Transverse colon (tissue), 4 donors: Measurements from ENCODE around the gene PHF12. TPM values are rescaled to one million over a fixed set of nuclear protein-coding genes. Genes with fewer than 3 reads are reported as not detected.

ENCODE experiments used
- DNase-seq: peaks from one replicate; pipeline ENCODE4 v3.0.0-alpha.2; 2019
- H3K27ac ChIP-seq, 4 donors: fragments of 200-600 bp; sonication (generic); 2 replicates each; pipeline ENCODE4 v1.5.1; 2016 to 2018; ENCODE audit warnings: inconsistent platforms in 4 of 4
- H3K27me3 ChIP-seq: fragments of 200-600 bp; sonication (generic); 2 replicates; pipeline ENCODE4 v1.5.1; 2017; ENCODE audit warnings: inconsistent platforms
- H3K36me3 ChIP-seq, 4 donors: fragments of 200-600 bp; sonication (generic); 2 replicates each; pipeline ENCODE4 v1.5.1; 2017 to 2019; ENCODE audit warnings: inconsistent platforms in 4 of 4
- H3K4me1 ChIP-seq, 4 donors: fragments of 200-600 bp; sonication (generic); 2 replicates each; pipeline ENCODE4 v1.5.1; 2017 to 2020; ENCODE audit warnings: inconsistent platforms in 4 of 4
- H3K4me3 ChIP-seq, 4 donors: fragments of 200-600 bp; sonication (generic); 1 replicate in 1 of 4; 2 replicates in 3 of 4; pipeline versions ENCODE4 v1.5.1 to v1.6.1; 2017 to 2019; ENCODE audit warnings: inconsistent platforms in 4 of 4
- H3K9me3 ChIP-seq, 2 donors: fragments of 200-600 bp; sonication (generic); 2 replicates each; pipeline ENCODE4 v1.5.1; 2017 to 2019; ENCODE audit warnings: inconsistent platforms in 2 of 2
- CTCF ChIP-seq, 5 experiments: fragments of 200-600 bp in 3 of 5; fragments of 450-650 bp in 2 of 5; sonication (generic) in 3 of 5; IDR thresholded peaks; 1 replicate in 2 of 5; 2 replicates in 3 of 5; pipeline ENCODE4 v1.5.1; 2016 to 2017; ENCODE audit warnings: antibody characterized with exemption in 5 of 5, inconsistent platforms in 3 of 5, mild to moderate bottlenecking in 2 of 5, moderate library complexity in 1 of 5
- EP300 ChIP-seq: sonication (generic); formaldehyde crosslinking; IDR thresholded peaks from one replicate; pipeline ENCODE4 v1.6.1; 2017; ENCODE audit warnings: antibody characterized with exemption, low read depth
- POLR2A ChIP-seq: fragments of 450-650 bp; IDR thresholded peaks from one replicate; pipeline ENCODE4 v1.6.1; 2016; ENCODE audit warnings: antibody characterized with exemption, mild to moderate bottlenecking, moderate library complexity
- POLR2AphosphoS5 ChIP-seq, 3 donors: sonication (generic); formaldehyde crosslinking; IDR thresholded peaks; one replicate each; pipeline ENCODE4 v1.6.1; 2016; ENCODE audit warnings: antibody characterized with exemption in 3 of 3
- WGBS, 2 donors: methylation state at CpG; one replicate each; pipeline ENCODE4 v1.1.5; 2018; ENCODE audit warnings: low coverage in 1 of 2; 5-methylcytosine and 5-hydroxymethylcytosine counted together
- in situ Hi-C, 4 donors: fragments of 200-750 bp; cut with MboI; loops; one replicate each; pipeline versions ENCODE4 v1.15.0 to v1.15.1; 2017; ENCODE audit warnings: low sequenced_read_pairs in 3 of 4, low pct_ligation_motif_present in 1 of 4, low pct_unique_long_range_greater_than_20kb in 1 of 4
- intact Hi-C: fragments of 100-400 bp; cut with DNase I; formaldehyde crosslinking; loops from one replicate; pipeline ENCODE4 v1.15.1; 2023; ENCODE audit warnings: low total_unique reads
- total RNA-seq, 4 donors: library from RNA; depleted of rRNA; stranded (reverse); fragments of >200 nt; gene quantifications; one replicate each; pipeline ENCODE4 v1.1.0, GENCODE V29; 2016

PHF12 gene
- total RNA-seq, 4 donors from 2014 or later = 43.5 to 134 (median 60.5) TPM

GRCh38 chr17:28910534-28910933 is 40.8 kb downstream of the PHF12 start:
- in situ Hi-C loops = loop anchor here in 3 of 4 donors (10.0 to 25.0 kb wide), 2 partner anchors 148 to 156 kb away; no protein-coding TSS in a partner anchor
- peaks cover 20 to 39% (median 29%) of the 10 kb centered on the region in 4 donors for H3K4me1 ChIP-seq
- intact Hi-C loops = no loop called here
- no peak overlapping the region for H3K4me3 ChIP-seq
- no peak overlapping the region for H3K27ac ChIP-seq
- H3K27me3 ChIP-seq = no peaks in the 10 kb centered on the region
- H3K36me3 ChIP-seq = peaks cover 0 to 68% (median 21%) of the 10 kb centered on the region in 4 donors
- H3K9me3 ChIP-seq = no peaks in the 10 kb centered on the region
- DNase-seq = no peak
- WGBS, 2 donors = 82 to 83% methylated on average over 1 of the region's 1 CpG
- TF ChIP-seq CTCF (IDR thresholded peaks at IDR 0.05) (no peak), POLR2AphosphoS5 (IDR thresholded peaks at IDR 0.05) (no peak)

- no peak overlapping the region for H3K4me3 ChIP-seq
- no peaks in the 10 kb centered on the region for H3K27me3 ChIP-seq
- peaks cover 0 to 55% (median 19%) of the 10 kb centered on the region in 4 donors for H3K36me3 ChIP-seq
- in situ Hi-C loops (loop anchor here in 2 of 4 donors (25.0 kb wide), 1 partner anchor 146 kb away; no protein-coding TSS in a partner anchor), intact Hi-C loops (no loop called here)
- WGBS, 2 donors = 48 to 57% methylated on average over 4 to 6 of the region's 6 CpGs
- no peak for TF ChIP-seq CTCF (IDR thresholded peaks at IDR 0.05)
- peak in 2 of 3 donors; percentile 30 to 38 for TF ChIP-seq POLR2AphosphoS5 (IDR thresholded peaks at IDR 0.05)
- H3K9me3 ChIP-seq = no peaks in the 10 kb centered on the region
- peak overlapping the region; percentile 68 to 77 (median 77) for H3K27ac ChIP-seq
- peaks cover 20 to 39% (median 29%) of the 10 kb centered on the region in 4 donors for H3K4me1 ChIP-seq
- peak; percentile 43 for DNase-seq
Observed at GRCh38 chr17:28908640-28909167, 42.6 kb downstream of the PHF12 start.

GRCh38 chr17:28907709-28908475 is 43.4 kb downstream of the PHF12 start:
- DNase-seq = no peak
- intact Hi-C loops (no loop called here), in situ Hi-C loops (loop anchor here in 2 of 4 donors (25.0 kb wide), 1 partner anchor 146 kb away; no protein-coding TSS in a partner anchor)
- Histone ChIP-seq H3K4me1 (peaks cover 23 to 43% (median 34%) of the 10 kb centered on the region in 4 donors), H3K36me3 (peaks cover 0 to 48% (median 19%) of the 10 kb centered on the region in 4 donors), H3K9me3 (no peaks in the 10 kb centered on the region), H3K27ac (peak overlapping the region; percentile 68 to 77 (median 77)), H3K4me3 (no peak overlapping the region), H3K27me3 (no peaks in the 10 kb centered on the region)
- TF ChIP-seq POLR2A (no peak), POLR2AphosphoS5 (IDR thresholded peaks at IDR 0.05) (no peak), CTCF (IDR thresholded peaks at IDR 0.05) (no peak), EP300 (no peak)
- WGBS, 2 donors = 70 to 72% methylated on average over 2 to 3 of the region's 3 CpGs

DNA sequence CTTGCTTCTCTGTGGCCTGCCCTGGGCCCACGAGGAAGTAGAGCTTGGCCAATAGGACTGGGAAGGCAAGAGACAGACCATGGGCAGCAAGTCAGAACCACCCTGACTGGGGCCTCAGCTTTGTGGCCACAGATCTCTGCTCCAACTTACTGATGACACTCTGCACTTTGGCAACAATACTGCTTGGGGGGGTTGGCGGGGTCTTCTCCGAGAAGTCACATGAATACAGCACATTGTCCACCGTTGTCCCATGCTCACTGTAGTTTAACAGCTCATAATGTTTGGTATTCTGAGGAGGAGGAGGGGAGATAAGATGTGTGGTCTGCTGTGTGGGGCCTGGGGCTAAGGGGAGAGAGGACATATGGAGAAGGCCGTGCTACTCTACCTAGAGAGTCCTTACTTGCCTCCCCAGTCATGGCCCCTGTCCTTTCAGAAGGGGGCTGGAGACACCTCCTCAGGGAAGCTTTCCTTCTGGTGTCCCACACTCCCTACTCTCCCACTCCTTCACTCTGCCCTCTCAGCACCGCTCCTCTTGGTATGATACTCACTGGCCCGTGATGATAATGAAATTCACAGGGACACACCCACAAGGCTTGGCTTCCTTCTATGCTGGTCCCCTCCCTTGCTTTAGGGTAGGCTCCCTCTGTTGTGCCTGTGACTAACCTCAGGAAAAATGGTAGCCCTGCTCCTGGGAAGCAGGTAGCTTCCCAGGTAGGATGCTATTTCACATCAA is 44.4 kb downstream of the PHF12 start:
- no peak for DNase-seq
- intact Hi-C loops = no loop called here
- H3K4me1 ChIP-seq = peaks cover 18 to 36% (median 30%) of the 10 kb centered on the region in 4 donors
- WGBS, 2 donors = 73% methylated on average over 7 of the region's 7 CpGs; no CpG with 5 or more reads in 1 of the 2 donors
- H3K9me3 ChIP-seq = no peaks in the 10 kb centered on the region
- in situ Hi-C loops = loop anchor here in 2 of 4 donors (25.0 kb wide), 1 partner anchor 145 kb away; no protein-coding TSS in a partner anchor
- H3K27ac ChIP-seq = peak overlapping the region; percentile 68 to 77 (median 77)
- H3K36me3 ChIP-seq = peaks cover 0 to 39% (median 17%) of the 10 kb centered on the region in 4 donors
- H3K4me3 ChIP-seq = no peak overlapping the region
- H3K27me3 ChIP-seq = no peaks in the 10 kb centered on the region
- TF ChIP-seq POLR2AphosphoS5 (IDR thresholded peaks at IDR 0.05) = no peak
- no peak for TF ChIP-seq POLR2A
- TF ChIP-seq CTCF (IDR thresholded peaks at IDR 0.05) = no peak
- TF ChIP-seq EP300 = no peak
